ENCODE data around the gene BEST2. TPM values are rescaled to one million over a fixed set of nuclear protein-coding genes. Genes with fewer than 3 reads are reported as not detected.
A peak's percentile ranks its signal among the peaks of the same experiment; 100 is the strongest.

Gene BEST2
- total RNA-seq, 1 donor from 2014 or later: not detected

DNA sequence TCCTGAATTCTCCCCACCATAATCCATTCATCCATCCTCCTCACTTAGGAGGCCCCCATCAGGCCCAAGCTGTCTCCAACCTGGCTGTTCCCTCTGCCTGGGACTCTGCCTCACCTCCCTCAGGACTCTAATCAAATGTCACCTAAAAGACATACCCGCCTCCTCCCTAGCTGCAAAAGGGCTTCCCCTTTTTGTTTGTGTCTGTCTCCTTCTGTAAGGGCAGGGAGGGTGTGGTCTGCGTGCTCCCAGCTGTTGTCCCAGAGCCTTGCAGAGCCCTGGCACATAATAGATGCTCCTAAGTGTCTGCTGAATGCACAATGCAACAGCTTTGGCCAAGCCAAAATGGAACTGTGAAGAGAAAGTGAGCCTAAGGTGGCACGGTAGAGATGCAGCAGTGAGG lies 21.5 kb upstream of the BEST2 start:
- no peak for DNase-seq (ENCODE audit: low spot score)

DNA sequence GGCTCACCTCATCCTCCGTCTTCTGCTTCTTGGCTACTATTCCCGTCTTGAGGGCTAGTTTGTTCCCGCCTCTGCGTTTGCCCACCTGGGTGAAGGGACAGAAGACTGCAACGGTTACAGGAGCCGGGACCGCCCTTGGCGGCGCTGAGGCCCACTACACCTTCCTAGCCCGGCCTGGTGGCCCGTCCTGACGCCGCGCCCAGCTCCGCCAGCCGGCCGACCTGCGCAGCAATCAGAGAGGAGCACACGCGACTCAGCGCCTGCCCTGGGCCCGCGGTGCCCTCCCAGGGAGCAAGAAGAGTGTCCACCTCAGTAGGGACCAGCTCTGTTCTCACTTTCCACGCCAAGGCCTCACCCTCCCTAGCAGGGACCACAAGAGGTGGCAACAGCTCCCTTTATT lies 20.3 kb upstream of the BEST2 start:
- DNase-seq (ENCODE audit: low spot score): no peak

DNA sequence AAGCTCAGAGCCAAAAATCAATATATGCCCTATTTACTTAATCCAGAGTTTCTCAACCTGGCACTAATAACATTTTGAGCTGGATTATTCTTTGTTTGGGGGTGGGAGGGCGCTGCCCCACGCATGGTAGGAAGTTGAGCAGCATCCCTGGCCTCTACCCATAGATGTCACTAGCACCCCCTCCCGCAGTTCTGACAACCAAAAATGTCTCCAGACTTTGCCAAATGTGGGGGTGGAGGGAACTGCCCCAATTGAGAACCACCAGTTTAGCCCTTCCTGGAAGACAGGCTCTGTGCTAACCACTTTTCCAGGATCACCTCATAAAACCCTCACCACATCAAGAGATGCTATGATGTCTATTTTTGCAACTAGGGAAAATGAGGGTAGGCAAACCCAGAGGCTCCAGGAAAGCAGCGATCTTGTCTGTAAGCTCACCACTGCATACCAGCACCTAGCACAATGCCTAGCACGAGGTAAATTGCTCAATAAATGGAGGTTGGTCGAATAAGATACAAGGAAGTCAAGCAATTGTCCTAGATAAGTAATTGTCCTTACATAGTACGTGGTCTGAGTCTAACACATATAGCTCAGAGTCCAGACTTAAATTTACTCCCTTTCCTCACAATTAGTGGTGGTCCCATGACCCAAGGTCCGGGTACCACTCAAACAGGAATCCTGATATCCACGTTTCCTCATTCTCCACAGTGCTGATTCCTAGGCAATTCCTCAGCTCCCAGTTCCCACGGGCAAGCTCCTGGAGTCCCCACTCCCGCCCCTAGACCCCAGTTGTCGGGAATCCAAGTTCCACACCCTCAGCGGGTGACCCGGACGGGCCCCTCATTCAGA lies 18.0 kb upstream of the BEST2 start:
- DNase-seq (ENCODE audit: low spot score): no peak

DNA sequence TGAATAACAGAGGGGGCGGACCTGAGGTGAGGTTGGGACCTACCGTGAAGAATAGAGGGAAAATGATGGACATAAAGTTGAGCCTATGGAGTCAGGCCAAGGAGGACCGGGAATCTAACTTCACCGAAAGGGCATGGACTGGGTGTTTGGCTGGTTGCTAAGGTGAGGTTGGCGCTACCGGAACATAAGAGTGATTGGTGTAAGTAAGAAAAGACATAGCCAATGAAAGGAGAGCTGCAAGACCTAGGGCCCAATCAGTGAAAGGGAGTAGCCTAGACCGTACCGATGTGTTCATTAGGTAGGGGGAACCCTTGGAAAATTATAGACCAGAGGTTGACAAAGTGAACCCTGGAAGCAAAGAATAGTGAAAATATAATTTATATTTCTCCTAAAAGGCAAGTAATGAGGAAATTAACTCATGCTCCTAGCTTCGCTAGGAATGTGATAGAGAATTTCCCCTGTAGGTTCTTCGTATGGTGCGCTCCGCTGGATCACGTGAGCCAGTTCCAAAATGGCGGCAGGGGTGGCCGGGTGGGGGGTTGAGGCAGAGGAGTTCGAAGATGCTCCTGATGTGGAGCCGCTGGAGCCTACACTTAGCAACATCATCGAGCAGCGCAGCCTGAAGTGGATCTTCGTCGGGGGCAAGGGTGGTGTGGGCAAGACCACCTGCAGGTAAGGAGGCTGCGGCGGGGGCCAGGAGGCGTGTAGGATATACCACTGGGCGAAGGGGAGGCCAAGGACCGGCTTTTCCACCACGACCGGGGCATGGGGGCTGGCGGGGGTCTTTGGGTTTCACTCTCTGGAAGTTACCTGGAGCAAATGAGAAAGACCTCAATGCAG lies 14.4 kb upstream of the BEST2 start, which contains the start of gene GET3:
Gene GET3 (plus strand): TSS at position 503 of the 840 bp plus-strand sequence. CDS start 9 bp downstream, at position 512.
- peak; percentile 96 for DNase-seq (ENCODE audit: low spot score)

DNA sequence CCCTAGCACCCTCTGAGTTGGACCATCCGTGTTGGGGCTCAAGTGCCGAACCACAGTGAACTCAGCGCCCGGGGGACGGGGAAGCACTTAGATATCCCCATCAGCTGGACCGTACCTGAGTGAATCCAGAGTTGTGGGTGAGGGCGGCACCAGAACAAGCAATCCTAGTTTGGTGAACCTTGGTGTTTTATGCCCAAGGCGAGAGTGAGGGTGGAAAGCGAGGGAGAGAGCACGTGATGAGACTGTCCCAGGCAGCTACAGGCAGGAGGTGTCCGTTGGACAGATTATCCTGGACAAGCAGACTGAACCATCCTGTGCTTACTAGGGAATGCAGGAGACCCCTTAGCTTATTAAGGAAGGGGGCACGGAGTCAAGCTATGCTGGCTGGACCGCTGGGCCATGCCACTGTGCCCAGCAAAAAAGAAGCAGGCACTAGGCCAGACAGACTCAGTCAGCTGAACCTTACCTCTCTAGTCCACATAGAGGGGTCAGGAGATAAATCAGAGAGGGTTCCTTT lies 13.7 kb upstream of the BEST2 start:
- DNase-seq (ENCODE audit: low spot score): no peak

DNA sequence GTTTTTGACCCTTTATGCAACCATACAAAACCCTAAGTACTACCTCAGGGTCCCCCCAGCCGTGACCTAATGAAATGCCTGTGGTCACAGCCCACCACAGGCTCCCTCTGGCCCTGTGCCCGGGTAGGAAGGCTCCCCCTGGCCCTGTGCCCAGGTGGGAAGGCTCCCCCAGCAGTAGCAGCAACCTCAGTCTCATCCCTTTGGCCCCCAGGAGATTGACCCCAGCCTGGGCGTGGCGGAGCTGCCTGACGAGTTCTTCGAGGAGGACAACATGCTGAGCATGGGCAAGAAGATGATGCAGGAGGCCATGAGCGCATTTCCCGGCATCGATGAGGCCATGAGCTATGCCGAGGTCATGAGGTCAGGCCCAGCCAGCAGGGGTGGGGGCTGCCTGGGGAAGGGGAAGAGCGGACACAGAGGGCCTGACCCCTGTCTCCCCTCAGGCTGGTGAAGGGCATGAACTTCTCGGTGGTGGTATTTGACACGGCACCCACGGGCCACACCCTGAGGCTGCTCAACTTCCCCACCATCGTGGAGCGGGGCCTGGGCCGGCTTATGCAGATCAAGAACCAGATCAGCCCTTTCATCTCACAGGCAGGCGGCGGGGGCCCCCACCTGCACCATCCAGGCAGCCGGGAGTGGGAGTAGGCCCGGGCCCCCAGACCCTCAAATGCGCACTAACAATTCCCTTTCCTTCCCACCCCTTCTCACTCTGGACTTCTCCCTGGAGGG lies 6.3 kb upstream of the BEST2 start:
- DNase-seq (ENCODE audit: low spot score): no peak

DNA sequence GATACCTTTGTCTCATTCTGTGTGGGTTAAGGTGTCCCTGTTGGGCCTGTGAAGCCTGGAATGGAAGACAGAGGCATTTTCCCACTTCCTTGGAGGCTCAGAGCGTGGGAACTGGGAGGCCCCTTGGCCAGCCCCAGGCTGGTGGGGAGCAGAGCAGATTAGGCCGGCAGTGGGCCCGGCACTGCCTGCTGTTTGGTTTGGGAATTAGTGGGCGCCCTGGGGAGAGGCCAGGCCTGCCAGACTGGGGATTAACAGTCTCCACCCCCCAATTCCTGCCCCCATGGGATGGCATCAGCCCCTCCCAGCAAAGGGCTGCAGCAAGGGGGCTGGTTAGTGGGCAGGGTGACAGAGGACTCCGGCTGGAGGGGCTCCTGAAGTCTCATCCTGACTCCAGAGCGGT lies 3.1 kb upstream of the BEST2 start:
- DNase-seq (ENCODE audit: low spot score): no peak

DNA sequence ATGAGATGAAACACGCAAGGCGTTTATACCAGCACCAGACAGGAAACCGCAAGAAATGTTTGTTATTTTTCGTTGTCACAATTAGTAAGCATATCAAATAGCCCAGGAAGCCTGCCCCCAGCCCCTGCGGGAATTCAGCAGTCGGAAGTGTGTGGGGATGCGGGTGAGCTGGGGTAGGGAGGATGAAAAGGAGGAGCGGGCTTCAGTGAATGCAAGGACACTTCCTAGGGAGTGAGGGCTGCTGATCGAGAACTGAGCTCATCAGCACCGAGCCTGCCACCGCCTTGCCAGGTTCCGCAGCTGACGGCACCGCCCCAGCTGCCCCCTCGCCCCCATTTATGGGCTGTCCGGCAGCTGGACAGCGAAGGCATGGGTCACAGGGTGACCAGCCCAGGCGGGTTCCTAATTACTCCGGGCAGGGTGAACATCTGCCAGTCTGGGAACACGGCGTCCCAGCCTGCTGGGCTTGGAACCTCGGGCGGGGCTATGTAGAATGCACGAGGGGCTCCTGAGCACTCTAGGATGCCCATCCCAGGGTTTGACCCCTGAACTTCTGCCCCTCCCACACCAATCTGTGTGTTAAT lies 1.6 kb upstream of the BEST2 start:
- no peak for DNase-seq (ENCODE audit: low spot score)

DNA sequence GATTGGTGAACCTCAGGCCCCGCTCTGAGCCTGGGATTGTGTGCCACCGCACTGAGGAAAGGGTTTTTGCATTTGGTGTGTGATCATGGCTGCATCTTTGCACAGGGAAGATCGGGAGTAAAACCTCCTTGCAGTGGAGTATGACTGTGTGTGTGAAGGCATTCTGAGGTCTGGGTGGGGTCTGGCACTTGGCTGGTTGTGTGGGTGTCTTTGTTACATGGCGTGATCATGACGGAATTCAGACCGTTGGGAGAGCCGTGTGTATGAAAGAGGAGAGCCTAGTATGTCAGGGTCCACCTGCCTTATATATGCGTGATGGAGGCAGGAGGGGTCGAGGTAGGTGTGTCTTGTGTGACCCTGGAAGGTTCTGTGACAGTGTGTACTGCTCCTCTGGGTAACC lies 740 bp upstream of the BEST2 start:
- no peak for DNase-seq (ENCODE audit: low spot score)

DNA sequence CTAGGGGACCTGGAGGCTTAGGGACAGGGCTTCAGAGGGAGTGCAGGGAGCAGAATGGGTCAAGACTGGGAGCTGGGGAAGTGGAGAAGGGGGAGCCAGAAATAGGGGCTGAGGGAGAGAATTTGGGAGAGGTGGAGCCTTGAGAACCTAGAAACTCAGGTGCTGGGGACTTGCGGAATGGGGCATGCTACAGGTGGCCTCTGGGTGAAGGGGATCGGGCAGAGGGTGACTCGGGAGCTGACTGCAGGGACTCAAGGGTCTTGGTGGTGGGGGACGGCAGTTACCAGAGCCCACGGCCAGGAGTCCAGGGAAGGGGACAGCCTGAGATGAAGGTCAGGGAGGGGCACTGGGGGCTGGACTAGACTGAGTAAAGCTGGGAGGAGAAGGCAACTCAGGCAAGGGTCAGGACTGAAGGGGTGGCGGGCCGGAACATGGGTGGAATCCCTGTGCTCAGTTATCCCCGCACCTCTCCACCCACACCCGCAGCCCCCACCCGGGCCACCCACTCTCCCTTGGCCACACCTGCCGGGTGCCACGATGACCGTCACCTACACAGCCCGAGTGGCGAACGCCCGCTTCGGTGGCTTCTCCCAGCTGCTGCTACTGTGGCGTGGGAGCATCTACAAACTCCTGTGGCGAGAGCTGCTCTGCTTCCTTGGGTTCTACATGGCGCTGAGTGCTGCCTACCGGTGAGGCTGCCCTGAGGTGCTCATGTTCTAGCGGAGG lies 628 bp downstream of the BEST2 start:
- no peak for DNase-seq (ENCODE audit: low spot score)

DNA sequence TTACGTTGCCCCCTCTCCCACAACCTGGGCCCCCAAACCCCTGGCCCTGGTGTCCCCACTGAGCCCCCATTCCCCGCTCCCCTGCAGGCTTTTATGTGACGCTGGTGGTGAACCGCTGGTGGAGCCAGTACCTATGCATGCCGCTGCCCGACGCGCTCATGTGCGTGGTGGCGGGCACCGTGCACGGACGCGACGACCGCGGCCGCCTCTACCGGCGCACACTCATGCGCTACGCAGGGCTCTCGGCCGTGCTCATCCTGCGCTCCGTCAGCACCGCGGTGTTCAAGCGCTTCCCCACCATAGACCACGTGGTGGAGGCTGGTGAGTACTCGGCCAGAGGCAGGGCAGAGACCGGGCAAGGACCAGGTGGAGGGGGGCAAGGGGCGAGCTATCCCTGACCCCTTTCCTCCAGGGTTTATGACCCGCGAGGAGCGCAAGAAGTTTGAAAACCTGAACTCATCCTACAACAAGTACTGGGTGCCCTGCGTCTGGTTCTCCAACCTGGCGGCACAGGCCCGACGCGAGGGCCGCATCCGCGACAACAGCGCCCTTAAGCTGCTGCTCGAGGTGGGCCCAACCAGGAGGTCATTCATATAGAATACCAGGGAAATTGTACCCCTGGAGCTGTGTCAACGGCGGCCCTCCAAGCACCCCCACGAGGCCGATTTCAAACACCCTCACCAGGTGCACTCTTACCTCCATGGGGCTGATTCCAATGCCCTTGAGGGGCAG lies 3.0 kb downstream of the BEST2 start:
- DNase-seq (ENCODE audit: low spot score): no peak

DNA sequence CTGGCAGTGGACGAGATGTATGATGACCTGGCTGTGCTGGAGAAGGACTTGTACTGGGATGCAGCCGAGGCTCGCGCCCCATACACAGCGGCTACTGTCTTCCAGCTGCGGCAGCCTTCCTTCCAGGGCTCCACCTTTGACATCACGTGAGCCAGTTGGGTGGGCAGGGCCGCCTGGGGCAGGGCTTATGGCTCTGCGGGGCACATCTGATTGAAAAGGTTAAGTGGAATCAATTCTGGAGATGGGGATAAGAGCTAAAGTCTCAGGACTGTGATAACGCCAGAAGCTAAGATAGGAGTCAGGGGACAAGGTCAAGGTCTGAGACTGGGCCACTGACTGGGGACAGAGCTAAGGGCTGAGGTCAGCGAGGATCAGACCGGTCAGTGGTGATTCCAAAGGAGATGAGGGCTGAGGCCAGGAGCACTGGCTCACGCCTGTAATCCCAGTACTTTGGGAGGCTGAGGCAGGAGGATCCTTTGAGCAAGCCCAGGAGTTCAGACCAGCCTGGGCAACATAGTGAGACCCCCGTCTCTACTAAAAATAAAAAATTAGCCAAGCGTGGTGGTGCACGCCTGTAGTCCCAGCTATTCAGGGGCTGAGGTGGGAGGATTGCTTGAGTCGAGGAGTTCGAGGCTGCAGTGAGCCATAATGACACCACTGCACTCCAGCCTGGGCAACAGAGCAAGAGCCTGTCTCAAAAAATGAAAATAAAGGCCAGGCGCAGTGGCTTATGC lies 4.7 kb downstream of the BEST2 start:
- DNase-seq (ENCODE audit: low spot score): no peak

DNA sequence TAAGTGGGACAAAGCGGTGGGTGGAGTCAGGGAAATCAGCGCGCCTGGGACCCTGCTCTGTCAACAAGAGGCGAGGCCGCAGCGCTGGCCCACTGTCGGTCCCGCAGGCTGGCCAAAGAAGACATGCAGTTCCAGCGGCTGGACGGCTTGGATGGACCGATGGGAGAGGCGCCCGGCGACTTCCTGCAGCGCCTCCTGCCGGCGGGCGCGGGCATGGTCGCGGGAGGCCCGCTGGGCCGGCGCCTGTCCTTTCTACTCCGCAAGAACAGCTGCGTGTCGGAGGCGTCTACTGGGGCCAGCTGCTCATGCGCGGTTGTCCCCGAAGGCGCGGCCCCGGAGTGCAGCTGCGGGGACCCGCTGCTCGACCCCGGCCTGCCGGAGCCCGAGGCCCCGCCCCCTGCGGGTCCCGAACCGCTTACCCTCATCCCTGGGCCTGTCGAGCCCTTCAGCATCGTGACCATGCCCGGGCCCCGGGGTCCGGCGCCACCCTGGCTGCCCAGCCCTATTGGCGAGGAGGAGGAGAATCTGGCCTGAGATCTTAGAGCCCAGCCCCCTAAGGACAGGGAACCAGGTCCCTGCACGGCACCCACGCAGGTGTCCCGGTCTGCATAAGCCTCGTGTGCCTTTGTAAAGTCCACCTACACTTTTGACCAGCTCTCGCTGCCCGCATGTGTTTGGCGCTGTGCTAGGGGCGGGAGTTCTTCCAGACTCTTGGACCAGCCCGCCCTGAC lies 6.1 kb downstream of the BEST2 start:
- peak; percentile 62 for DNase-seq (ENCODE audit: low spot score)

DNA sequence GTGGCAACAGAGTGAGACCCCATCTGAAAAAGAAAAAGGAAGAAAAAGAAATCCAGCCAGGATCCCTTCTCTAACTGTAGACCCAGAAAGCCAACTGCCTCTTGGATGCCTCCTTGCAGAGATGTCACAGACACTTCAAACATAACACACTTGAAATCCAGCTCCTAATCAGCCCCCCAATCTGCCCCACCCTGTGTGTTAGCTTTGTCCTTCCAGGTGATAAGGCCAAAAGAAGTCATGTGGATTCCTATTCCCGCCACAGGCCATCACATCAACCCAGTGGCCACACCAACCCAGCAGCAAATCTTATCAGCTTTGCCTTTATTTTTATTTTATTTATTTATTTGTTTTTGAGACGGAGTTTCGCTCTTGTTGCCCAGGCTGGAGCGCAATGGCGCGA lies 8.1 kb downstream of the BEST2 start:
- no peak for DNase-seq (ENCODE audit: low spot score)

DNA sequence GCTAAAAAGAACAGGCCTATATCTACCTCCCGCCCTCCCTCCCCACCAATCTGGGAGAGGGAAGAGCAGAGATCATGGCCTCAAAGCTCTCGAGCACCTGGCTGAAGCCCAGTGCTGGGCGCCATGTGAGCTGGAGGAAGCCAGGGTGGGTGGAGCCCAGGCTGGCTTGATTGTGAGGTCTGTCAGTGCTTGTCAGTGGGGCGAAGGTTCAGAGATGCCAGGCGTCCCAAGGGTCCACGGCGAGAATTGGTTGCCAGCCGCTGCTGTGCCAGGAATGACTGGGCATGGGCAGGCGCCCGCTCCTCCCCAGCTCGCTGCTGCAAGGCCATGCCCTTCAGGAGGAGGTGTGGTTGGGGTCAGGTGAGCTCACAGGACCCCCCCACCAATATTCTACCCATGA lies 11.5 kb downstream of the BEST2 start:
- DNase-seq (ENCODE audit: low spot score): no peak

DNA sequence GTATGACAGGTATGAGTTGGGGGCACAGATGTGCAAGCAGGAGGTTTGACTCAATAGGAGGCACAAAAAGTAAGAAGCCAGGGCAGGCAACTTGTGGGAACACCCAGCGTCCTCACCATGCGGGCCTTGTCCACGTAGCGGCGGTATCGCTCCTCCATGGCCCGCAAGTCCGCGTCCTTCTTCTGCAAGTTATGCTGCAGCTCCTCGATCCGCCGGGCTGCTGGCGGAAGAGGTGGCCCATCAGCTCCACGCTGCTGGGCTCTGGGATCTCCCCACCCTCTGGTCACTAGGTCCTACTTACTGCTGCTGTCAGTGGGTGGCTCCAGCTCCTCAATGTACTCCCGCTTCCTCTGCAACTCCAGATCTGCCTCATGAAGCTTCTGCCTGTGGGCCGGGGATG lies 13.1 kb downstream of the BEST2 start:
- DNase-seq (ENCODE audit: low spot score): no peak

DNA sequence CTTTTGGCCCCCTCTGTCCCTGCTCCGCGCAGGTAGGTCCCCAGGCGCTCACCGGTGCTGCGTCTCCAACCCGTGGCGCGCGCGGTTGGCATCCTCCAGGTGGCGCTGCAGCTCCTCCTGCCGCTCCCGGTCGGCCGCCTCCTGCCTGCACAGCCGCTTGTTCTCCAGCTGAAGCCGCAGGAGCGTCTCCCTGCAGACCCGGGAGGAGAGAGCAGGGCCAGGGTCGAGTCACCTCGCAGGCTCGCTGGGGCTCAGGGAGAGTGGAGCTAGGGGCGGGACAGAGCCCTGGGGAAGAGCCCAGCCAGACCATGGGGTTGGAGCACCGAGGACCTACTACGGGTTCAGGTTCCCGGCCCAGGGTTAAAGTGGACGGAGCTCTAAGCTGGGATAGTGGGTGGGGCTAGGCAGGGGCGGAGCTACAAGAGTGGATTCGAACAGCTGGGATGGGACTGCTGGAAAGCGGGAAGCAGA lies 14.5 kb downstream of the BEST2 start:
- peak; percentile 74 for DNase-seq (ENCODE audit: low spot score)

DNA sequence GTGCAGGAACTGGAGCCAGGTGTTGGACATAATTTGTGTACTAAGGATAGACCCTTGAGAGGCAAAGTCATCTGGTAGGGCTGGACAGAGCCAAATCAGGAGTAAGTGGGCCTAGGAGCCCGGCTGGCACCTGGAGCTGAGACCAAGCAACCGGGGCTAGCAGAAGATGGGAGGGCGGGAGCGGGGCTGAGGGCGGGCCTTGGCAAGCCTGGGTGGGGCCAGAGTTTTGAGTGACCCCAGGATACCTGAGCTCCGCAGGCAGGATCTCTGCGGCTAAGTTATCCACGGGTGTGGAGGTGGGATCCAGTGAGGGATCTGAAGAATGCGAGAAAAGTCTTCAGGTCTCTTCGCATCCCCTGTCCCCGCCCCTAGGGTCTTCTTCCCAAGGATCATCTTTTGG lies 15.6 kb downstream of the BEST2 start:
- no peak for DNase-seq (ENCODE audit: low spot score)

DNA sequence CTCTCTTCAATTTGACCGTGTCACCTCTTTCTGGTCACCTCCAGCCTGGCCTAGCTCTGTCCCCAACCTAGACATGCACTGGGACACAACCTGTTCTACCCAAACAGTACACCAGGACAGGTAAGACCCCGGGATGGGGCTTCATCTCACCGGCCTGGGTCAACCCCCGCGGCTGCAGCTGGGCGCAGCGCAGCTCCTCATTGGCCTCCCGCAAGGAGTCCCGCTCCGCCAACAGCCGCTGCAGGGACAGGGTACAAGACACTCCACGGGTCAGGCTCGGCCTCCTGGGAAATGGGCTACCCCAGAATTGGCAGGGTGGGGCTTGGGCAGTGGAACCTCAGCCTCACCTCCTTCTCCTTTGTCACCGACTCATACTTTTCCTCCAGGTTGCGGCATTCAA lies 16.1 kb downstream of the BEST2 start:
- no peak for DNase-seq (ENCODE audit: low spot score)
